Activated CD8-positive, alpha-beta T cell treated with anti-CD3 and anti-CD28 coated beads, Interleukin-2, amount 10 ng/mL, durations not matched to agents 7 days and 5 days (primary cell): Measurements from ENCODE around the gene LIMA1. TPM values are rescaled to one million over a fixed set of nuclear protein-coding genes. Genes with fewer than 3 reads are reported as not detected.
A peak's percentile ranks its signal among the peaks of the same experiment; 100 is the strongest.

Experiments used
- ATAC-seq: fragments of 150-1000 bp; cut with Tn5 transposase; one replicate; pipeline ENCODE4 v1.10.0; 2021; ENCODE audit warnings: moderate library complexity
- CTCF ChIA-PET: fragments of 350-600 bp; sonication (Branson Sonifier 250); formaldehyde crosslinking; loops from one replicate; lab custom pipeline; 2021; ENCODE audit warnings: antibody characterized with exemption; lab: Charles Lee
- POLR2A ChIA-PET: fragments of 350-600 bp; sonication (Branson Sonifier 250); formaldehyde crosslinking; loops from one replicate; lab custom pipeline; 2021; ENCODE audit warnings: antibody characterized with exemption; lab: Charles Lee
- DNase-seq: peaks from one replicate; pipeline ENCODE4 v3.0.0-alpha.2; 2020
- H3K27ac Mint-ChIP-seq: one replicate; pipeline ENCODE4 v1.8.0; 2021; ENCODE audit warnings: mild to moderate bottlenecking, mixed read lengths
- H3K27me3 Mint-ChIP-seq: one replicate; pipeline ENCODE4 v1.8.0; 2021; ENCODE audit warnings: low read depth, mixed read lengths
- H3K36me3 Mint-ChIP-seq: one replicate; pipeline ENCODE4 v1.8.0; 2021; ENCODE audit warnings: low read depth, mixed read lengths
- H3K4me1 Mint-ChIP-seq: one replicate; pipeline ENCODE4 v1.8.0; 2021; ENCODE audit warnings: low read depth, mixed read lengths
- H3K4me3 Mint-ChIP-seq: one replicate; pipeline ENCODE4 v1.8.0; 2021; ENCODE audit warnings: mild to moderate bottlenecking, mixed read lengths
- H3K9me3 Mint-ChIP-seq: one replicate; pipeline ENCODE4 v1.8.0; 2022; ENCODE audit warnings: mixed read lengths; ENCODE audit not compliant: insufficient read depth
- total RNA-seq, 2 experiments: library from RNA; stranded (reverse); gene quantifications; one replicate each; pipeline ENCODE4 v1.2.3, GENCODE V29; 2021

The LIMA1 gene
- total RNA-seq, 2 experiments from 2014 or later: 19.4 to 19.9 TPM

- DNase-seq: no peak
- ChIA-PET CTCF (interaction anchor here (1.1 kb wide), 1 partner anchor 11 kb away, joined by 3 read pairs; no protein-coding TSS in a partner anchor), POLR2A (no interaction called here)
- Mint-ChIP-seq H3K36me3 (peaks cover 16% of the 10 kb centered on the region), H3K9me3 (no peaks in the 10 kb centered on the region), H3K27me3 (no peaks in the 10 kb centered on the region), H3K4me3 (no peak overlapping the region), H3K27ac (no peak overlapping the region), H3K4me1 (peaks cover 3% of the 10 kb centered on the region)
- no peak for ATAC-seq
These were observed 87.5 kb downstream of the LIMA1 start for GRCh38 chr12:50195832-50196231.

- Mint-ChIP-seq H3K4me1 (peaks cover 25% of the 10 kb centered on the region), H3K4me3 (no peak overlapping the region), H3K36me3 (peaks cover 10% of the 10 kb centered on the region), H3K9me3 (no peaks in the 10 kb centered on the region), H3K27ac (no peak overlapping the region), H3K27me3 (no peaks in the 10 kb centered on the region)
- POLR2A ChIA-PET: no interaction called here
- DNase-seq (no peak), ATAC-seq (no peak)
- CTCF ChIA-PET: no interaction called here
These were observed 90.4 kb downstream of the LIMA1 start for GRCh38 chr12:50192908-50193307.

GRCh38 chr12:50192236-50192635 is 91.1 kb downstream of the LIMA1 start:
- Mint-ChIP-seq H3K9me3 (no peaks in the 10 kb centered on the region), H3K4me1 (peaks cover 32% of the 10 kb centered on the region), H3K27me3 (no peaks in the 10 kb centered on the region), H3K4me3 (no peak overlapping the region), H3K36me3 (peaks cover 10% of the 10 kb centered on the region), H3K27ac (no peak overlapping the region)
- ChIA-PET POLR2A (no interaction called here), CTCF (no interaction called here)
- no peak for DNase-seq
- ATAC-seq: no peak

GRCh38 chr12:50190859-50191258 is 92.5 kb downstream of the LIMA1 start:
- no peaks in the 10 kb centered on the region for H3K9me3 Mint-ChIP-seq
- ATAC-seq: peak; percentile 41
- H3K4me3 Mint-ChIP-seq: no peak overlapping the region
- ChIA-PET CTCF (interaction anchor here (0.6 to 1.1 kb wide), 3 partner anchors 10 to 124 kb away, joined by 3 read pairs; no protein-coding TSS in a partner anchor), POLR2A (interaction anchor here (0.8 kb wide), 1 partner anchor 32 kb away, joined by 4 read pairs; no protein-coding TSS in a partner anchor)
- H3K4me1 Mint-ChIP-seq: peaks cover 46% of the 10 kb centered on the region
- no peak for DNase-seq
- peaks cover 8% of the 10 kb centered on the region for H3K36me3 Mint-ChIP-seq
- no peaks in the 10 kb centered on the region for H3K27me3 Mint-ChIP-seq
- H3K27ac Mint-ChIP-seq: no peak overlapping the region

- ChIA-PET POLR2A (no interaction called here), CTCF (interaction anchor here (1.1 to 4.1 kb wide), 3 partner anchors 78 to 119 kb away, joined by 3 to 24 read pairs (median 4); partner anchors contain the start of gene COX14)
- Mint-ChIP-seq H3K27ac (peak overlapping the region; percentile 82), H3K36me3 (peaks cover 8% of the 10 kb centered on the region), H3K4me3 (peak overlapping the region; percentile 20), H3K9me3 (no peaks in the 10 kb centered on the region), H3K27me3 (no peaks in the 10 kb centered on the region), H3K4me1 (peaks cover 50% of the 10 kb centered on the region)
- ATAC-seq (no peak), DNase-seq (peak; percentile 41)
These were observed 94.3 kb downstream of the LIMA1 start for GRCh38 chr12:50188875-50189575.

- peak overlapping the region; percentile 51 for H3K27ac Mint-ChIP-seq
- ChIA-PET CTCF (interaction anchor here (0.7 to 4.1 kb wide), 13 partner anchors 9 to 243 kb away, joined by 3 to 24 read pairs (median 4); partner anchors contain the start of genes COX14 and LIMA1), POLR2A (no interaction called here)
- no peak for ATAC-seq
- H3K9me3 Mint-ChIP-seq: no peaks in the 10 kb centered on the region
- peaks cover 50% of the 10 kb centered on the region for H3K4me1 Mint-ChIP-seq
- peaks cover 8% of the 10 kb centered on the region for H3K36me3 Mint-ChIP-seq
- no peak overlapping the region for H3K4me3 Mint-ChIP-seq
- no peak for DNase-seq
- no peaks in the 10 kb centered on the region for H3K27me3 Mint-ChIP-seq
These were observed 95.0 kb downstream of the LIMA1 start for GRCh38 chr12:50188241-50188781.

GRCh38 chr12:50187084-50187900 is 96.0 kb downstream of the LIMA1 start:
- Mint-ChIP-seq H3K27ac (peak overlapping the region; percentile 7), H3K4me1 (peaks cover 50% of the 10 kb centered on the region), H3K36me3 (peaks cover 4% of the 10 kb centered on the region), H3K4me3 (no peak overlapping the region), H3K27me3 (no peaks in the 10 kb centered on the region), H3K9me3 (no peaks in the 10 kb centered on the region)
- no peak for DNase-seq
- ChIA-PET POLR2A (no interaction called here), CTCF (interaction anchor here (0.7 to 4.1 kb wide), 12 partner anchors 10 to 242 kb away, joined by 3 to 24 read pairs (median 4); partner anchors contain the start of gene COX14)
- peak; percentile 47 for ATAC-seq

GRCh38 chr12:50186681-50187080 is 96.6 kb downstream of the LIMA1 start:
- H3K36me3 Mint-ChIP-seq: peaks cover 4% of the 10 kb centered on the region
- ChIA-PET POLR2A (no interaction called here), CTCF (interaction anchor here (2.1 to 4.1 kb wide), 3 partner anchors 11 to 220 kb away, joined by 6 to 24 read pairs (median 10); partner anchors contain the start of gene COX14)
- H3K27me3 Mint-ChIP-seq: no peaks in the 10 kb centered on the region
- no peak overlapping the region for H3K4me3 Mint-ChIP-seq
- no peaks in the 10 kb centered on the region for H3K9me3 Mint-ChIP-seq
- H3K4me1 Mint-ChIP-seq: peaks cover 50% of the 10 kb centered on the region
- no peak for DNase-seq
- H3K27ac Mint-ChIP-seq: peak overlapping the region; percentile 7
- no peak for ATAC-seq

- no peak overlapping the region for H3K4me3 Mint-ChIP-seq
These were observed 97.2 kb downstream of the LIMA1 start for GRCh38 chr12:50185970-50186663.

GRCh38 chr12:50185301-50185895 is 97.9 kb downstream of the LIMA1 start:
- ChIA-PET CTCF (interaction anchor here (0.8 to 4.1 kb wide), 6 partner anchors 9 to 129 kb away, joined by 3 to 24 read pairs (median 4); partner anchors contain the start of genes CERS5, COX14 and SMARCD1), POLR2A (no interaction called here)
- Mint-ChIP-seq H3K27me3 (no peaks in the 10 kb centered on the region), H3K27ac (peak overlapping the region; percentile 10), H3K4me1 (peaks cover 45% of the 10 kb centered on the region), H3K4me3 (no peak overlapping the region), H3K9me3 (no peaks in the 10 kb centered on the region), H3K36me3 (peaks cover 7% of the 10 kb centered on the region)
- DNase-seq: no peak
- ATAC-seq: no peak

More at GRCh38 chr12:50185970-50186663, 97.2 kb downstream of the LIMA1 start:
- Mint-ChIP-seq H3K4me1 (peaks cover 50% of the 10 kb centered on the region), H3K27me3 (no peaks in the 10 kb centered on the region), H3K27ac (no peak overlapping the region), H3K36me3 (peaks cover 7% of the 10 kb centered on the region), H3K9me3 (no peaks in the 10 kb centered on the region)
- DNase-seq (no peak), ATAC-seq (no peak)
- CTCF ChIA-PET: interaction anchor here (0.9 to 4.1 kb wide), 5 partner anchors 10 to 128 kb away, joined by 4 to 24 read pairs (median 10); partner anchors contain the start of genes CERS5 and COX14
- POLR2A ChIA-PET: no interaction called here
